HG03060 (cell line): Measurements from ENCODE around the gene SULT4A1.

Source experiments
- ATAC-seq: cut with Tn5 transposase; IDR thresholded peaks from one replicate; pipeline ENCODE4 v1.9.1; 2021; ENCODE audit warnings: low read depth, moderate number of reproducible peaks; ENCODE audit not compliant: unreplicated experiment

Gene SULT4A1

DNA sequence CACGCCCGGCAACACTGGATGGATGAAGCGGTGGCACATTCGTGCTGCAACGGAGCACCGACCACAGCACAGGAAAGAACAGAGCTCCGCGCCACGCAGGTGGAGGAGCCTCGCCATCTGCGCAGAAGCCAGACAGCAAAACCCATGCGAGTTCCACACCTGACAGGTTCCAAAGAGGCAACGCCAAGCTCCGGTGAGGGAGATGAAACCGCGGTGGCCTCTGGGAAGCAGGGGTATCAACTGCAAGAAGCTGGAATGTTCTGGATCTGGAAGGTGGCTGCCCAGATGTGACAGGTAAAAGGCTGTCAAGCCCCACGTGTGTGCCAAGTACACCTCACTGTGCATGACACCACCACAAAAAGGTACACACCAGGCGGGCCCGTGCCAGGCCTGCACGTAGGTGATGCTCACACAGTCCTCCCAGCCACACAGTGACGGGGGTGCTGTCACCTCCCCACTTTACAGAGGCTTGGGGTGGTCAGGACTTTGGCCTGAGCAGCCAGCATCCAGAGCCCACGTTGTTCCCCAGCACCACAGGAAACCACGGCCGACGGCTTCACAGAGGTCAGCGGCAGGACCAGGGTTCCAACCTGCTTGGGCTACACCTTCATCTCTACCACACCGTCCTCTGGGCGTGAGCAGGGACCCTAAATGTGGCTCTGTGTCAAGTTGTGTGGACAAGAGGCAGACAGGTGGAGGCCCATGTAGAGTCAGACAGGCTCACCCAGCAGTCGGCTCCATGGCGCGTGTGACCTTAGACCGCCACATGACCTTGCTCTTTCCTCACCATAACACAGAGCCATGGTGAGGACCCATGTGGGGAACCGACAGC lies 30.5 kb downstream of the SULT4A1 start:
- ATAC-seq, result no peak

DNA sequence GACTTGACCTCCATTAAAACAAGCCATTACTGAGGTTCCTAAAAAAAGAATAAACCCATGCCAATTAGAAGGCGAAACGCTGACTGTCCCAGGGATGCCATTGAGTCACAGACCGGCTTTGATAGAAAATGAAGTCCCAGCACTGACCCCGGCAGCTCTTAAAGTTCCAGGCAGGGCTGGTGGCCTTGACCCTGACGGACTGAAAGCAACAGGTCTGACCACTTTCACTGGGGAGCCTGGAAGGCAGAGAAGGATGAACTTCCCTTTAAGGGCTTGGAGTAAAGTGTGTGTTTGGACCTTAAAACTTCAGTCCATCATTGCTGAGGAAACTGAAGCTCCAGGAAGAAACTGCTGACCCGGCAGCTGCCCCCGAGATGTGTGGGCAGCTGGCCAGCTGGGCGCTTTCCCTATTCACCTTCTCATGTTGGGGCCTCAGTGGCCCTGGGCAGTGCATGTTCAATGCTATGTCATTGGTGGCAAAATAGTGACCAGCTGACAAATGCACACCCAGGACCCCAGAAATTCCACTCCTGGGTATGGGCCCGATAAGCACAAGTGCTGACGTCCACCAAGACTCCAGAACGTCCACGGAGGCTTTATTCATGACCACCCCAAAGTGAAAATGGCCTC lies 31.3 kb downstream of the SULT4A1 start:
- no peak for ATAC-seq

DNA sequence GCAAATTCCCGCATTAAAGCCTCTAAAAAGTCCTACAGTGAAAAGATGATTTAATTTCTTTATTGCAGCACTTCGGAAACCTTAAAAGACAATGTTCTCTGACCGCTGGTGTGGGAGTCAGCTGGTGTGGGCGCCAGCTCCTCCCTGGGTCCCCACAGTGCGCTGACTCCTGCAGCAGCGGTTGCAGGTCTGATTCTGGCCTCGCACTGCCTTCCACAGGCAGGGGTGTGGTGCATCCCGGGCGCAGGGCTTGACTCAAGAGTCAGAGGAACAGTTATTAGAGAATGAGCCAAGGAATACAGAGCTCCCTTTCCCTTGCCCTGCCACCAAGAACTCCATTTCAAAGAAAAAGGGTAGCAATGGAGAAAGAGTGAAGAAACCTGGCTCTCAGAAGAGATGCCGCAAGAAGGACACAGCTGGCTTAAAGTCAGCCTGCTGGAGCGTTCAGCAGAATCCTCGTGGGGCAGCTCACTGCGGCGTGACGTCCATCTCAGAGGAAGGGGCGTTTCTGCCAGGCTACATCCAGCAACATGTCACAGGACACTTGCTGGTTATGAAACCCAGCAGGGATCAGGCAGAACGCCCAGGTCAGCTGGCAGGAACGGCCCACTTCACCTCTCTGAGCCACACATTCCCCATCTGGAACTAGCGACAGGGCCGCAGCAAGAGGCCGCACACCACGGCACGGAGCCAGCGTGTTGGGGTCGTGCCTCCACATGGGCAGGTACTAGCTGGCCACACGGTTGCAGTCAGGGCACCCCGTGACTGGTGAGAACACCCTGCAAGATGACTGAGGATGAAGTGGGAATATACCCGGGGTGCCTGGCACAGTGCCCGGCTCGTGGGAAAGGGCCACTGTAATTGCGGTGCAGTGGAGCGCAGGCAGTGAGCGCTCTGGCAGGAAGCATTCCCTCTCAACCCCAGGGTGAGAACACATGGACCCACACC lies 32.1 kb downstream of the SULT4A1 start:
- no peak for ATAC-seq

DNA sequence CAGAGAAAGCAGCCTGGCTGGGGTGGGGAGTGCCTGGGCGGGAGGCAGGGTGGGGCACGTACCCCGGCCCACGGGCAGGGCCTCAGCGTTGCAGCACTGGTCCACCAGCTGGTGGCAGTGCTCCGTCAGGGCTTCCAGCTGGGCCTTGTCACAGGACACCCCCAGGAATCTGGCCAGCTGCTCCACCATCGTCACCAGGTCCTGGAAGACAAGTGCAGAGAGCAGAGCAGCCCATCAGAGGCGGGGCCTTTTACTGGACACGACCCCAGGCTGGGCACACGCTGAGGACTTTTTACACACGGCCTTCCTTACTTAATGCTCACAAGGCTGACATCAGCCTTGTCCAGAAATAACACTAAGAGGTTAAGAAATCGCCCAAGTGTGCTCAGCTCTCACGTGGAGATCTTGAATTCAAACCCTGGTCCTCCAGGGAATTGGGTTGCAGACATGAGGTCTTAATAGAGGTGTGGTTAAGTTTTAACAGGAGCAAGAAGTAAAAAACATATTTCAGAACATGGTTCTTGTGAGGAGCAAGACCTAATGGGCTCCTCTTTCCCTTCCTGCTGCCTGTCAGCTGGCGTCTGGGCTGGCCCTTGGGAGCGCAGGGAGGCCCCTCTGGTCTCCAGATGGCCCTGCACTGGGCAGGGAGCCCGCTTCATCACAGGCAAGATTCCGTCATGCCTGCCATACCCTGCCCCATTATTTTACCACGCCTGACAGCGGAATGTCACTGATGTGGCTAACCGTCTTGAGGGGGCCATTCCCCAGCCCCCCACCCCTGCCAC lies 33.1 kb downstream of the SULT4A1 start:
- ATAC-seq, result no peak

DNA sequence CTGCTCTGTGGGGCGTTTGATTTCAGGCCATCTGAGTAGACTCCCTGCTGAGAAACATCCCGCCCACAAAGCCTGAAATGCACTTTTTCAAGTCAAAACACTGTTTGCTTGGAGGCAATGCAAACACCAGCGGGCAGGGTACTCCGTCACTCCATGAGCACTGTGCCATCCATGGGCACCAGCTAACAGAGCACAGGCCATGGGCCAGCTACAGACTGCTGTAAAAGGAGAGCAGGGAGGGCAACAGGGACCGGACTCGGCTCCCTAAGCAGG lies 33.7 kb downstream of the SULT4A1 start:
- no peak for ATAC-seq

DNA sequence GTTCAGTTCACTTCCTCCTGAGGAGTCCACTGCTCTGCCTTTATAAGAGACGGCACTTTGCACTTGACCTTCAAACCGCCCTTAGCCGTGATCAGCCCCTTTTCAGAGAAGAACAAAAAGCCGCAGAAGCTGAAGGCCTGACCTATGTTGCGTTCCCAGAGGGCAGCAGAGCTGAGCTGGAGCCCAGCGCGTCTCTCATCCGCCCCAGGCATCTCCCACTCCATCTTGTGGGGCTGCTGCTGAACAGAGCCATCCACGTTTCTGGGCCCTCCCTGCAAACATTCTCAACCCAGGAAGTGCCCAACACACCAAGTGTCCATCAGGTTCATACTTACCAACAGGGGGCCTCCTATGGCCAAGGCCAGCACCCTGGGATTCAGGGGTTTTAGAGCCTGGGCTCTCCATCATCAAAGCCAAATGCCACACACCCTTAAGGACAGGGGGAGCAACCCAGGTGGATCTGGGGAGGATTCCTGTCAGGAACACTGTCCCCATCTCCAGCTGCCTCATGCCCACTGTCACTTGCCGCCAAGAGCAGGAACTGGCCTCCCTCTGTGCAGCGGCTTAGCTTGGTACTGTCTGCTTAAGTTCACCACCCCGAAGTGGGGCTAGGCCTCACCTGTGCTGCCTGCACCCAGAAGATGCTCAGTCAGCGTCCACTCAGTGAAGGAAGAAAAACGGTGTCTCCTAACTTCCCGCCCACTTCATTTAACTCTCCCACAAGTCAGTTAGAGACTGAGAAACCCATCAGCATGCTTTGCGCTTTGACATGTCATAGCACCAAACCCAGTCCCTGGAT lies 34.2 kb downstream of the SULT4A1 start:
- ATAC-seq, result no peak

DNA sequence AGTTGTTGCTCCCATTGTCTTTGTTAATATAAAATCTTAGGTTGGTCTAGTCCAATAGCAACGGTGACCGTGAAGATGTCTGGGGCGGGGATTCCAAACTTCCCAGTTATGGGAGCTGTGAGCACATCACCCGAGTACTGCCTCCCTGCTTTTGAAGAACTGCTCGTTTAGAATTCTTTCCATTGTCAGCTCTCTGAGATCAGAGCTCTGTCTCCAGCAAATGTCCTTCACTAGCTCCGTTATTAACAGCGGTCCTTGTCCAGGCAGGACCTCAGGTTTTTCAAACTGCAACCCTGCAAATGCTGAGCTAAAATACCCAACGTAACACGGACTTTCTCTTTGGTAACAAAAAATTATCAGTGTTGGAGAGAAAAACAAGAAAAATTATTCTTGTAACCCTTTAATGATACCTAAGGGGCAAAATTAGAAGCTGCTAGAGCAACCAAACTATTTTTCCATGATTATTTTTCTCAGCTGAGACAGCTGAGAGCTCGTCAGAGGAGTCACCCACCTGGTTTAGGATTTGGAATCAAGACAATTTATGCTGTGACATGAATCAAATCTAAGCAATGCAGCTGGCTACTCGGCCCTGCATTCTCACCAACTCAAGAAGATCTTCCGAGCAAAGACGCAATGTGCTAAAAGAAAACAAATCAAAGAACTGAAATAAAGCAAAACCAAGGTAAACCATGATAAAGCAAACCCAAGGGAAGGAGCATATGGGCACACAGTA lies 35.1 kb downstream of the SULT4A1 start:
- no peak for ATAC-seq

DNA sequence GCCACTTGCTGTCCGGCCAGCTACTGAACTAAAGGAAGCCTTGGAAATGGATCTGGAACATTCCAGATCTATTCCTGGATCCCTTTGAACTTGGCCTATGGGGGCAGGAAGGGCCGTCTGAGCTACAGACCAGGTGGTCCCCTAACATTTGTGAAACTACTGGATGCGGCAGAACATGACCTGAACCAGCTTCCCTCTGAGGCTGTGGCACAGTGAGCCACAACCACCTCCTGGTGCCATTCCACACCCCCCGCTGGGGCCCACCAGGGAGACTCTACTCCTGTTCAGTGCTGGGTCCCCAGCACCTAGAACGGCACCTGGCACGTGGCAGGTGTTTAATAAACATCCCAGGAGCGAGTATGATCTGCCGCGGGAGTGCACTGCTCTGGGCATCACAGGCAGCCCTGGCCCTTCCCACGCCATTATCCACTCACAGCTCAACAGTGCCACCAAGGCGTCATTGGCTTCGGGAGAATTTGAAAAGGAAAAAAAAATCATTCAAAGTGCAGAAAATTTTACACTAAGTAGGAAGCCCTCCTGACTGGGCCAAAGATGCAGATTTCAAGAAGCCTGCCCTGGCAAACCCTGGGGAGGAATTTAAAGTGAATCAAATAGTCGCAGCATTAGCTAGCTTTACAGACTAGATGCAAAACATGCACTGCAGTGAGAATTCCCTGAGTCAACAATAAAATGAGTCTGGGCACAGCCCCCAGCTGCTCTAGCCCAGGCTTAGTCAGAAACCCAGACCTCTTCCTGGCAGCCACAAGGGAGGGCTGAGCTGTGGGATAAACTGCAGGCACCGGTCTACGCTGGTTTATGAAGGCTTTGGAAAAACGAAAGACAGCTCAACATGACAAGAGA lies 35.9 kb downstream of the SULT4A1 start:
- ATAC-seq, result no peak

DNA sequence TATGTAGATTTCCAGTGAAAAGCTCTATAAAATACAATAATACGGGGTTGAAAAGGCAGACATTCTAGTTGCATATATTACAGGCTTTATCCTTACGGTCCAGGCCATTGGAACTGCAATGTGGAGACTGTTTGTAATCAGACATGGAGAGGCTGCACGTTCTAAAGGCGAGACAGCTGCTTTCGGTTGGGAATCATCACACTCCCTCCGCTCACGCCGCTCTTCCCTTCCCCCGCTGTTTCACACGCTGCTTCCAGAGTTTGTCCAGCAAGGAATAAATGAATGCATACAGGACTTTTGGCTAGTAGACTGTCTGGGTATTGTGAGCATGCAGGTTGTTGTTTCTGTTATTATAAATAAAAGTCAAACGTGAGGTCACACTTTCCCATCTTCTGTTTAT lies 36.7 kb downstream of the SULT4A1 start:
- no peak for ATAC-seq

DNA sequence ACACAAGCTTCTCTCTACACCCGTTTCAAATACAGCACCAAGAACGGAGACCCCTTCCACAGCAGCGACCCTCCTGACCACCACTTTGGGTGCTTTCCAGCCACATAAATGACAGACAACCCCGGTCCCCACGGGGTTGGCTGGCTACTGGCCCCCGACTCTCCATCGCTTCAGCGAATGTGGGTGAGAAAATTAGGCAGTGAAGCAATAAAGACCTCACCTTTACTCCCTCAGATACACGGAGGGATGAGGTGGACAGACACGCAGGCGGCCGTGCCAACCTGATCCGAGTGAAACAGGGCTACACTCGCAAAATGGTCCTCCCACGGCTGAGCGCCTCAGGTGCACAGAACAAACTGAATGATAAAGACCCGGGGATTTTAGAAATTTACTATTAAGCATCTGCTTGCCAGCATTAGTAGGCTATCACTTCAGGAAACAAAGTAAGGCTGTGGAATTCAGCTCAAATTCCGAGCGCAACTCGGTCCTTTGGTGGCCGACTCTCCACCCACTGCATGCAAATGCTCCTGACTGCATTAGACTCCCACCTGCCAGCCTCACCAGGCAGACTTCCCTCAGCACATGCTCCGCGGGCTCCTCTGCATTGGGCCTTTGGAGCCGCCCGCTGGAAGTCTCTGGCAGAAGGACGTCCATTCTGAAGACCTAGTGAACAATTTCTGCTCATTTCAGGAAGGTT lies 37.4 kb downstream of the SULT4A1 start:
- ATAC-seq, result no peak

DNA sequence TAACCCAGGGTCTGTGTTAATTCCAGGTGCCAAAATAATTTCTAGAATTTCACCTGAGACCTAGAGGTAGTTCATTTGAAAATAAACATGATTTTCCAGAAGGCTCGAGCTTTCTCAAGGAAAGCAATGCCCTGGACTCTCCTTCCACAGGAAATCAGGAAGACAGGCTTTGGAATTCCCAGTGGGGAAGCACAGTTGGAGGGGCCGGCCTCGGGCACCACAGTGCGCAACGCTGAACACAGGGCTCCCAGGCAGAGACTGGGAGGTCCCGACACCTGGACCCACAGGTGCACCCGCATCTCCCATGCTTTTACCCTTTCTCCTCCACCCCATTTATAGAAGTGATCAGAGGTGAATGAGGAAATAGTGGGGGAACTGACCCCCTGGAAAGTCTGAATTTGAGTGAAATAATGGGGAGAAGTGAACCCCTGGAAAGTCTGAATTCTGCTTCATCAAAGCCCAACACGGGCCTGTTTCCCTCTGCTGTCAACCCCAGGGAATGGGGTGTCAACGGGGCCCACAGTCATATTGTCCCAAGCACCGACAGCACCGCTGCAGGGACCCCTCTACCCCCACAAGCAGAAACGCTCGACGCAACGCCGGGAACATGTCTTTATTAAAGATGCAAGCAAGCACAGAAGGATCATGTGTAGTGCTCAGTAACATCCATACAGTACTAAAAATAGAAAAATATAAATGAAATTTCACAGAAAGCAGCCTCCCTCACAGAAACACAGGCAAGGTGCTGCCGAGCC lies 38.2 kb downstream of the SULT4A1 start:
- ATAC-seq, result no peak

DNA sequence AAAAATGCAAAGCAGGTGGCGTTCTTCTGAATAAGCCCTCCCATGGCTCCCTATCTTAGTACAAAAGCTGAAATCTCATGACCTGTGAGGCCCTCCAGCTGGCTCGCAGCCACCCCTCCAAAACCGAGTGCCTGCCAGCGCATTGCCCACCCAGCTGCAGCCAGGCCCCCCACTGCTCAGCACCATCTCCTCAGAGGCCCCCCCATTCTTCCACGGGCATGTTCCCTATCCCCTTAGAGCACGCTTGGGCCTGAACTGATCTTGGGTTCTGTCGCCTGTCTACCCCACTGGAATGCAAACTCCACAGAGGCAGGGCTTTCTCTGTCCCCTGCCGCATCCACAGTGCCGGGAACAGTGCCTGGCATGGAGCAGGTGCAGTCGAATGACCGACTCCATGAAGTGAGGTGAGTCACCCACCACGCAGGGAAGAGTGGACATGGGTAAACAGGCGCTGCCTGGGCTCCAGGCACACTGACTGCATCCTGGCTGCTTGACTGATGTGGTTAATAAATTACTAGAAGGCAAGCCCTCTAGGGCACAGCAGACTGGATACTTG lies 38.9 kb downstream of the SULT4A1 start:
- no peak for ATAC-seq

DNA sequence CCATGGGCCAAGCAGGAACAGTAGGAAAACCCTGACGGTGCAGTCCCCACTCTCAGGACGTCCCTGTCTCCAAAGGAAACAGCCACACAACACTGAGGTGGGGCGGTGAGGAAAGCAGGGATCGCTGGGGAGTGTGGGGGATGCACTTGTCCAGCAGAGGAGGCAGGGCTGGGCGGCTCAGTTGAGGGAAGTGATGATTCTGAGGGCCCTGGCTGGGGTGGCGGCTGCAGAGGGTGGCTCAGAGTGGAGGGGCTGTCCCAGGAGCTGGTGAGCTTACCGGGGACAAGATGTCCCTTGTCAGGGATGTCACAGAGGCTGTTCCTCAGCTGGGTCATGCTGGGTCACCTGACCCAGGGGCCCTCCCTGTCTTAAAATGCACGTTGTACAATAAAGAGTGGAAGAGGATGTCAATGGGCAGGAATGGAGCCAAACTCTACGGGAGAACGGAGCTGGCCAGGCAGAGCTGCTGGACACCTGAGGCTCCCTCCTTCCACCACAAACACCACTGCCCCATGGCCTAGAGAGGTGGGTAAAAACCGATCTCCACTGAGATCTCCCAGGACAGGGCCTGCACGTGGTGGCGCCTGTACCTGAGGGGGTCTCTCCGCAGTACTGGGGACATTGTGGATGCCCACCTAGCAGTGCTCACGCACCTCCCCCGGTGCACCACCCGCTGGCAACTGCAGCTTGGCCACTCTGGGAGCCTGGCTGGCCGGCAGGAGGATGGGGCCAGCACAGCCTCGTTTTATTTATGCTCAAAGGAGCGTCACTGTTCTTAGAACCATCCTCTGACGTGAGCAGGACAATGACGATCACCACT lies 40.5 kb downstream of the SULT4A1 start:
- no peak for ATAC-seq

DNA sequence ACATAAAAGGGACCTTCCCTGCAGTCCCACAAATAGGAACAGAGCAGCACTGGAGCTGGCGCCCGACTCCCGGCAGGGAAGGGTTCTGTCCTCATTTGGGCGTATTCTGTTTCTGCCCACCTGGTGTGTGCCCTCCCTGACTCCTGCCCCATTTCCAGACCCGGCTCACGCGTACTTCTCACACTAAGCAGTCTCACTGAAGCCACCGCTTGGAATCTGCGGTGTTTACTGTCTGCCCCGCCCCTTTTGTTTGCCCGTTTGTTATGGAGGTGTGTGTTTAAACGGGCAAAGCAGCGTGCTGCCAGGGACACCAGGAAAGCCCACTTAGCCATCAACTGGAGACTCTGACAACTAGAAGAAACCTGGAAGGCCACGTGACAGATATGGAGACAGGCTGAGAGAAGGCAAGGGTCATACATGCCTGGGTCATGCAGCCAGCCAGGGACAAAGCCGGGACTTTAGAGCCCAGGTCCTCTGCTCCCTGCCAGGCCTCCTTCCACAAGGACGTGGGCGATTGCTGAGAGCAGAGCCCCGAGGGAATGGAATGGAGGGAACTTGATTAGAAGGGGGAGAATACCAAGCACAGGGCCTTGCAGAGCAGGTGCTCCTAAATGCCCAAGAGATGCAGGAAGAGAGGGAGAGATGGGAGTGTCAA lies 41.5 kb downstream of the SULT4A1 start:
- no peak for ATAC-seq

DNA sequence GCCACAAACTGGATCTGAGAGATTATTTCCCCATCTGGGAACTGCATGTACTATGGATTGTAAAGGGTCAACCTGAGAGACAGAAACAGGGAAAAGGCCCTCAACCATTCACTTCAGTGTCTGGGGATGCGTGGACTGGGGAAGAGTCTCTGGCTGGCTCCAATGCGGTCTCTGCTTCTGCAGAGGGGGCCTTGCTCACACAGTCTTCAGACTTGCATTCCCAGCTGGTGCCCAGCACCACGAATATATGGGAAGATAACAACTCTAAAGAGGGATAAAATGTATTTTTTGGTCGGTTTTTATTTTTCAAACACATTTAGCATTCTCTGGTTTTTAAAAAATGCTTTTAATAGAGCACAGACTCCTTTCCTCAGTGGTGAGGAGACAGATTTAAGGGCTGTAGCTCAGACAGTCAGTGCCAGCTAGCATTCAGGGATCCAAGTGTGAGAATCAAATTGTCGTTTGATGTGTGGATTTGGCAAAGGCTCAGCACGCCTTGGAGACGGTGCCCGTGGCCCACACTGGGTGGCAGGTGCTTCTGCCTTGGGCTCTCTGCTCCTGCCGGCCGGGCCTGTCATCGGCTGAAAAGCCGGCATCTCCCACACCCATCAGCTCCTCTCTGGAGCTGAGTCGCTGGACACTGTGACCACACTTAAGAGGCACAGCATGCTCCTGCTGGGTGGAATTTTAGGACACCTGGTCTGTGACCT lies 42.2 kb downstream of the SULT4A1 start:
- no peak for ATAC-seq
